Activated T-helper 1 cell treated with anti-CD3 and anti-CD28 coated beads, Interleukin-2, amount 50 U/mL, for 16 hours (primary cell): ENCODE data around the gene KLHL29.

ENCODE experiments used
- DNase-seq, 2 donors: peaks; one replicate each; pipeline ENCODE4 v3.0.0-alpha.2; 2020; ENCODE audit warnings: low read depth in 1 of 2, low spot score in 1 of 2

KLHL29 gene

DNA sequence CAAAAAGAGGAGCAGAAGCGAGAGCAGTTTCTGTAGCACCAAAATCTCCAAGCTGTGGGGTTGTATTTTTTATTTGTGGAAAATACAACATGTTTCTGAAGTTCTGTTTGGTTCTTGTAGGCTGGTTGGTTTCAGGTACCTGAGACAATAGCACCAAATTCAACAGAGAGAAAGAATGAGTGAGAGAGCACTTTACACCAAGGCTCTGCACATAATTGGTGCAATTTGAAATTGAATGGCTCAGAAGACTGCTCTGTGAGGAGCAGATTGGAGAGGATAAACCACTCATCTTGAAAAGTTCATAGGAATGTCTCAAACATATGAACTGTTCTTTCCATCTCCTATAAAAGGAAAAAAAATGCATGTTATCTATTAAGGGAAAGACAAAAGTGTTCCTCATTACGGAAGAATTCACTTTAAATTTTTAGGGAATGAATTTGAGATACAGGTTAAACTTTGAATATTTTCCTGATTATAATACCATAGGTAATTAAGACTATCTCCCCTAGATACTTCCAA, 366.8 kb downstream of the KLHL29 start:
- DNase-seq: no peak

DNA sequence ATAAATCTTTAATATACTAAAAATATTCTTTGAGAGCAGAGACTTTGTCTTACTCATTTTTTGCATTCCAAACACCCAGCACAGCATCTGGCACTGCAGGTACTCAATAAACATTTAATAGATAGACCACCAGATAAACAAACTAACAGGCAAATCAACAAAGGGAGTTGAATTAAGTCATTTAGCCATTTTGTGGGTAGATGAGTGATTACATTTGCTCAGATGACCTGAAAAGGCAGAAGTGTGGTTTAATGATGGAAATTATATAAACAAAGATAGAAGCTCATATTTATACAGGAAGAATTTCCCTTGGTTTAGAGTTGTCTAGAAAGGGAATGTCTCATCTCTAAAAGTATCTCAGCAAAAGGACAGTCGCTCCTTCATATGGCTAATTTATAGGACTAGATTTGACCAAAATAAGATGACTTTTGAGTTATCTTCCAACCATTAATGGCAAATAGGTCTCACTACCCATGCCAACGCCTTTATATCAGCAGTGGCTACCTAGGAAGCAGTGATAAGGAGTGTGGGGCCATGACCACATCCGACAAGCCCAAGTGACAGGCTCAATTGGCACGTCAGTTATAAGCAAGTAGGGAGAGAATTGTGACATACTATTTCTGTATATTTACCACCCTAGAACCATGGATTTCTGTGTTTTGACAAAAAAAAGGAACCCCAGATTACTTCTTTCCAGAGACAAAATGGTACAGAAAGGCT, 368.5 kb downstream of the KLHL29 start:
- DNase-seq: no peak

DNA sequence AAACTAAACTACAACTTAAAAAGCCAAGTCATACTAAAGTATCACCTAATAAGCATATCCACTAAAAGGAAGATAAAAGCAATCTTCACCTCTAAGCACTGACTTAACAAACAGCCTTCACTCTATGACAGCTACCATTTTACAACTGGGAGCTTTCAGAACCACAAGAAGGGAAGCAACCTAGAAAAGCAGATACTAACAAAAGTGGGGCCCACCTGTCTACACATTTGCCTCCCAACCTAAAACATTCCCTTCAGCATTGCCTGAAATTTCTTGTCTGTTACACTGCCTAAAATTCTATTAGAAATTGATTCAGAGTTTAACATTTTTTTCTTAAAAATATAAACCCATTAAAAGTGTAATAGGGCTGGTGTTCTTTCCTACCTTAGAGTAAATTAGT, 370.0 kb downstream of the KLHL29 start:
- no peak for DNase-seq

DNA sequence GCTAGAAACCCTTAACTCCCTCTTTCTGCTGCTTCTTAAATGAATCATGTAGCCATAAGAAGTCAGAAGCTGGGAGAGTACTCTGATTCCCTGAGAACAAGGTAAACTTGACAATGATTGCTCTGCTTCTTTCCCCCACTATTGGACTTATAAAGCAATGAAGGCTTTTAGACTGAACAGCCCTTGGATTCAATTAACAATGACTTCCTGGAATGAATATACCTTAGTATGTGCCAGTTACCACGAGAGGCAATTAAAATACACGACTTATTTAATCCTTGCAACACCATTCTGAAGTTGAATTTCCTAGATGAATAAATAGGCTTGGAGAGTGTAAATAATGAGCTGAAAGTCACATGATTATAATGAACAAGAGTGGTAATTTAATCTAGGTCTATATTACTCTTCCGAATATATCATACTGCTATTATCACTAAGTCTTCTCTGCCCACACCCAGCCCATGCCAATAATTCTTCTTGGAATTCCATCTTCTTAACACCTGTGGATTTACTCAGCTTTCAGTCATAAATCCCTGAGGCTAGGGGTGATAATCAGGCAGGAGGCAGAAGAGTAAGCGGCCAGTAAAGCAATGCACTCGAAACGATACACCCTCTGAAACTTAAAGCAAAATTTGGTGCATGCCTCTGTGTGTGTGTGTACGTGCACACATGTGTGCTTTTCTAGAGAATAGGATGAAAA, 371.8 kb downstream of the KLHL29 start:
- DNase-seq: no peak

DNA sequence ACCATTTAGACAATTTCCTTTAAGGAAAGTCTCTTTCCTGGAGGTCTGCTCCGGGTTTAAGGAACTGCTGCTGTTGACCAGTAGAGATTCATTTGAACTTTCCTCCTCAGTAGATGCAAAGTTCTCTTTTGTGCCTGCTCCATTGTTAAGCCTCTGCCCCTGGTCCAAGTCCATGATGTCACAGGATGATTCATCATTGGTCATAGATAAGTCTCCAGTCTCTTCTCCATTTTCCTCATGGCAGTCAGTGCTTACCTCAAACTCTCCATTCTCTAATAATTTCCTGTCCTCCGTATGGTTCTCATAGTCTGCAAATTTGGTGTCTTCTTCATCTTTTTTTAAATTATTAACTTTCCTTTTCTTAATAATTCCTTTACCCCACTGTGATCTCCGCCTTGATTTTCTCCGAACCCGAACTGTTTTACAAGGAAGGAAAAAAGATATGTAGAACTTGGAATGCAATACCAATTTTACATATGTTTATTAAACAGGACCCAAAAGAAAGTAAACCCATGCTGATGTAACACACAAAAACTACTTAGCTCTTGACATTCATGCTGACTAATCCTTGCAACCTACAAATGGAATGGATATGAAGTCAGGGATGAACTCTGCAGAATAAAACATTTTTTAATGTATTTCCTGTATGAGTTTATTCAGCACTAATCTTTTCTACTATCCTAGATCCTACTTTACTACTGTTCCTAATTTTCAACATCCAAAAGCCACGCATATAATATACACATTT, 372.9 kb downstream of the KLHL29 start:
- no peak for DNase-seq
